ENCODE results near the gene EPHA3. TPM values are rescaled to one million over a fixed set of nuclear protein-coding genes. Genes with fewer than 3 reads are reported as not detected.

Gene EPHA3
- total and polyA plus RNA-seq, 7 donors = 0.12 to 2.4 (median 0.64) TPM

DNA sequence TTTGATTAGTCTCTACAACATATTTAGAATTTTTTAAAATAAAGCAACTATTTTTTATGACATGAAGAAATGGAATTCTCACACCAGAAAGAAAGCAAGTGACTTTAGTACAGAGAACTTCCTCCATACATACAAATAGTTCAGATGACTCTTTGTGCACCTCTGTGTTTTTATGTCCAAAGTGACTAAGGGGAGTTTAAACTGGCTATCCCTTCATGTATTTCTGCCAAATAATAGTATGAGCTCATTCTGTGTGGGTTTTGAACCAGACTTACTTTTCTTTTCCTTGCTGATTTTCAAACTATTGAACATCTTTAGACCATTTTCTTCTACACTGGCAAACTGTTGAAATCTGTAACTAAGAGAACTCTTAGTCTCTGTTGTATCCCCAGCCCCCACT is 196.3 kb downstream of the EPHA3 start:
- Histone ChIP-seq H3K27me3 (ENCODE audit: insufficient read depth in 3 of 3, low read length in 2 of 3) (no peaks in the 10 kb centered on the region), H3K27ac (no peak overlapping the region), H3K4me3 (no peak overlapping the region), H3K4me1 (no peaks in the 10 kb centered on the region), H3K9me3 (no peaks in the 10 kb centered on the region), H3K36me3 (ENCODE audit: insufficient read depth in 1 of 2, low read depth in 1 of 2) (no peaks in the 10 kb centered on the region)
- ATAC-seq = no peak
- intact Hi-C loops (cut with DNase I) = no loop called here
- TF ChIP-seq, protein P1, sequence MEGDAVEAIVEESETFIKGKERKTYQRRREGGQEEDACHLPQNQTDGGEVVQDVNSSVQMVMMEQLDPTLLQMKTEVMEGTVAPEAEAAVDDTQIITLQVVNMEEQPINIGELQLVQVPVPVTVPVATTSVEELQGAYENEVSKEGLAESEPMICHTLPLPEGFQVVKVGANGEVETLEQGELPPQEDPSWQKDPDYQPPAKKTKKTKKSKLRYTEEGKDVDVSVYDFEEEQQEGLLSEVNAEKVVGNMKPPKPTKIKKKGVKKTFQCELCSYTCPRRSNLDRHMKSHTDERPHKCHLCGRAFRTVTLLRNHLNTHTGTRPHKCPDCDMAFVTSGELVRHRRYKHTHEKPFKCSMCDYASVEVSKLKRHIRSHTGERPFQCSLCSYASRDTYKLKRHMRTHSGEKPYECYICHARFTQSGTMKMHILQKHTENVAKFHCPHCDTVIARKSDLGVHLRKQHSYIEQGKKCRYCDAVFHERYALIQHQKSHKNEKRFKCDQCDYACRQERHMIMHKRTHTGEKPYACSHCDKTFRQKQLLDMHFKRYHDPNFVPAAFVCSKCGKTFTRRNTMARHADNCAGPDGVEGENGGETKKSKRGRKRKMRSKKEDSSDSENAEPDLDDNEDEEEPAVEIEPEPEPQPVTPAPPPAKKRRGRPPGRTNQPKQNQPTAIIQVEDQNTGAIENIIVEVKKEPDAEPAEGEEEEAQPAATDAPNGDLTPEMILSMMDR (IDR thresholded peaks at IDR 0.05) = no peak
- DNase-seq = no peak

DNA sequence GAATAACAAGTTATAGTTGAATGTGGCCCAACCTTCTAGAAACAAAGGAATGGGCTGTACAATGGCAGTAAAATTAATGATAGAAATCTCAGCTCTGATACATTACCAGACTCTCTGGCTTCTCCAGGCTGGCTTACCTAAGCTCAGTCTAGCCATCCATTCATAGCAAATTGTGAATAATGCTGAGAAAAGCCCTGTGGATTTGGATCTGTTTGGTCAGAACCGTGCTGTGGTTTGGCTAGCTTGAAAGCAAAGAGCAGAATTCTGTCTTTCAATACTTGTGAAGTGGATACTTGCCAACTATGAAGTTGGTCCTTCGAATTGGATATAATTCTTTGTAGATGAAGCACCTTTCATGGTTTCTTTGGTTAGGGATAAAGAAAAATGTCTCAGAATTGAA is 199.1 kb downstream of the EPHA3 start:
- TF ChIP-seq, protein P1 (IDR thresholded peaks at IDR 0.05) = no peak

DNA sequence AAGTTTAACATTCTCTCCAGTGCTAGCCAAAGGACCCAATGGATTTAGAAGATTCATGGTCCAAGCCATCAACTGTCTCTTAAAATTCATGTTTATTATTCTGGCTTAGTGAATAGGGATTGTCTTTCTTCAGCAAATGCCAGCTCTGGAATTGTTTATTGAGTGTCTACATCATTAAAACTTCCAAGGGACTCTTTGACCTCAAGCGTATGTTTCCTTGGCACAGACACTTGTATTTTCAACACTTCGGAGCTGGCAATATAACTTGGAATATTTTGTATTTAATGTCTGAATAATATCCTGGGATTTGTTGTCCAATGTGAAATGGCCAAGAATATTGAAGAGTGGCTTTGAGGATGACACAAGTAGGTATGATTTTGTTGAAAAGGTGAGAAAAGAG is 204.2 kb downstream of the EPHA3 start:
- intact Hi-C loops (cut with DNase I) = no loop called here
- TF ChIP-seq, protein P1 (IDR thresholded peaks at IDR 0.05) = no peak
- no peak overlapping the region for H3K27ac ChIP-seq
- H3K36me3 ChIP-seq (ENCODE audit: insufficient read depth in 1 of 2, low read depth in 1 of 2) = no peaks in the 10 kb centered on the region
- ATAC-seq (no peak), DNase-seq (no peak)
- H3K9me3 ChIP-seq = no peaks in the 10 kb centered on the region
- H3K4me1 ChIP-seq = no peaks in the 10 kb centered on the region
- H3K4me3 ChIP-seq = no peak overlapping the region
- H3K27me3 ChIP-seq (ENCODE audit: insufficient read depth in 3 of 3, low read length in 2 of 3) = no peaks in the 10 kb centered on the region
- 45 to 51% (median 46%) methylated on average over 2 of the region's 2 CpGs for WGBS, 3 donors

More for the DNA sequence above, 199.1 kb downstream of the EPHA3 start:
- Histone ChIP-seq H3K4me3 (no peak overlapping the region), H3K4me1 (no peaks in the 10 kb centered on the region), H3K27me3 (ENCODE audit: insufficient read depth in 3 of 3, low read length in 2 of 3) (no peaks in the 10 kb centered on the region), H3K9me3 (no peaks in the 10 kb centered on the region), H3K36me3 (ENCODE audit: insufficient read depth in 1 of 2, low read depth in 1 of 2) (no peaks in the 10 kb centered on the region), H3K27ac (no peak overlapping the region)
- intact Hi-C loops (cut with DNase I) = no loop called here
- ATAC-seq (no peak), DNase-seq (no peak)
- 40 to 56% (median 51%) methylated on average over 2 of the region's 2 CpGs for WGBS, 3 donors

DNA sequence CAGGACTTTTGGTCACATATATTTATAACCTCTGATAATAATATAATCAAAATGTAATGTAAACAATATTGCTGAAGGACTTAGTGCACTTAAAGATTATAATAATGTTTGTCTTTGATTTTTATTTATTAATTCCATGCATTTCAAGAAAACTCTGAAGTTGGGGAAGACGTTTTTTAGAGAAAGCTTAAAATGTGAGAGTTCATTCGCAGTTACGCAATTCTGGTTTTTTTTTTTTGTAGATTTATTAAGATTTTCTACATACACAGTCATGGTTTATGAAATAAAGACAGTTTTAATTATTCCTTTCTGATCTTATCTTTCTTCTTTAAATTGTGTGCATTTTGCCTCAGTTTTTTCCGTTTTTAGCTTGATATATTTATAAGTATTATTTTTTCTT is 204.7 kb downstream of the EPHA3 start:
- no peak overlapping the region for H3K27ac ChIP-seq
- H3K36me3 ChIP-seq (ENCODE audit: insufficient read depth in 1 of 2, low read depth in 1 of 2) = no peaks in the 10 kb centered on the region
- DNase-seq (no peak), ATAC-seq (no peak)
- TF ChIP-seq, protein P1 (IDR thresholded peaks at IDR 0.05) = no peak
- H3K27me3 ChIP-seq (ENCODE audit: insufficient read depth in 3 of 3, low read length in 2 of 3) = no peaks in the 10 kb centered on the region
- no peaks in the 10 kb centered on the region for H3K9me3 ChIP-seq
- no peaks in the 10 kb centered on the region for H3K4me1 ChIP-seq
- WGBS, 3 donors = 90 to 93% (median 91%) methylated on average over 4 of the region's 4 CpGs
- intact Hi-C loops (cut with DNase I) = no loop called here
- H3K4me3 ChIP-seq = no peak overlapping the region

DNA sequence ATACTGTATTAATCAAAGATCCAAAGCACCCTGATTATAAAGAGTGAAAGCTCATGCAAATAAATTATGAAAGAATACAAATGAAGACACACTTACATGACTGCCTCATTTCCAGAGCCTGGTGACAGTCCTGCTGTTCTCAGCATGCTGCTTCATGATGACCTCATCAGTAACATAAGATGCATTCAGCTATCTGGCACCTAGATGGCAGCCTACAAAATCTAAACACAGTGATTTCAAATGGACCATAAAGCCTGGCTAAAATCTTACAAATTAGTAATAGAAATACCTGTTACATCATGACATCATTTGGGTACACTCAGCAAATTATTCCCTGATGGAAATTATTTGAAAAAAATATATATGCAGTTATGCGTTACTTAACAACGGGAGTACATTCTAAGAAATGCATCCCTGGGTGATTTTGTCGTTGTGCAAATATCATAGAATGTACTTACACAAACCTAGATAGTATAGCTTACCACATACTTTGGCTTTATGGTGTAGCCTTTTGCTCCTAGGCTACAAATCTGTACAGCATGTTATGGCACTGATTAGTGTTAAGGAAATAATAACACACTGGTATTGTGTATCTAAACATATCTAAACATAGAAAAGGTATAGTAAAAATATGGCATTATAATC is 207.2 kb downstream of the EPHA3 start:
- Histone ChIP-seq H3K27me3 (ENCODE audit: insufficient read depth in 3 of 3, low read length in 2 of 3) (no peaks in the 10 kb centered on the region), H3K4me1 (no peaks in the 10 kb centered on the region), H3K9me3 (no peaks in the 10 kb centered on the region), H3K27ac (no peak overlapping the region), H3K36me3 (ENCODE audit: insufficient read depth in 1 of 2, low read depth in 1 of 2) (no peaks in the 10 kb centered on the region), H3K4me3 (no peak overlapping the region)
- intact Hi-C loops (cut with DNase I) = no loop called here
- ATAC-seq = no peak
- 70 to 75% (median 70%) methylated on average over 3 of the region's 3 CpGs for WGBS, 3 donors
- TF ChIP-seq, protein P1 (IDR thresholded peaks at IDR 0.05) = no peak
- no peak for DNase-seq
